ENCODE data around the gene EGFL7.

Gene EGFL7

DNA sequence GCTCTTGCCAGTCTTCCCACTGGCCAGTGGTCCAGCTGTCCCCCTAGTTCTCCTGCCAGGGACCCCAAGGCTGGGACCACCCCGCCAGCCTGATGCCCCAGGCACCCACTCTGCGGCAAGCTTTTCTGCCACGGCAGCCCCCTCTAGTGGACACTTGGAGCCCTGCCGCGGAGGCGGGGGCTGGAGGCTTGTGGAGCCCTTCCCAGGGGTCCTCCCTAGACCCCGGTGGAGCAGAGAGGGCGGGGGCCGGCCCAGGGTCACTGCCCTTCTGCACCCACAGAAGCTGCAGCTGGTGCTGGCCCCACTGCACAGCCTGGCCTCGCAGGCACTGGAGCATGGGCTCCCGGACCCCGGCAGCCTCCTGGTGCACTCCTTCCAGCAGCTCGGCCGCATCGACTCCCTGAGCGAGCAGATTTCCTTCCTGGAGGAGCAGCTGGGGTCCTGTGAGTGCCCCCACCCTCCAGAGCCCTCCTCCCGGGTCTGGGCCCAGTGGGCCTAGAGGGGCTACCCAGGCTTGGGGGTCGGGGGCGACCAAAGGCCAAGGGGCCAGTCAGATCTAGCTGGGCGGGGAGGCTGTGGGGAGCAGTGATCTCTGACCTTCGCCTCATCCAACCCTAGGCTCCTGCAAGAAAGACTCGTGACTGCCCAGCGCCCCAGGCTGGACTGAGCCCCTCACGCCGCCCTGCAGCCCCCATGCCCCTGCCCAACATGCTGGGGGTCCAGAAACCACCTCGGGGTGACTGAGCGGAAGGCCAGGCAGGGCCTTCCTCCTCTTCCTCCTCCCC is 9.1 kb downstream of the EGFL7 start:
- DNase-seq (ENCODE audit: extremely low read depth in 1 of 2, low read depth in 1 of 2), result peak in 1 of 2 donors; percentile 35

DNA sequence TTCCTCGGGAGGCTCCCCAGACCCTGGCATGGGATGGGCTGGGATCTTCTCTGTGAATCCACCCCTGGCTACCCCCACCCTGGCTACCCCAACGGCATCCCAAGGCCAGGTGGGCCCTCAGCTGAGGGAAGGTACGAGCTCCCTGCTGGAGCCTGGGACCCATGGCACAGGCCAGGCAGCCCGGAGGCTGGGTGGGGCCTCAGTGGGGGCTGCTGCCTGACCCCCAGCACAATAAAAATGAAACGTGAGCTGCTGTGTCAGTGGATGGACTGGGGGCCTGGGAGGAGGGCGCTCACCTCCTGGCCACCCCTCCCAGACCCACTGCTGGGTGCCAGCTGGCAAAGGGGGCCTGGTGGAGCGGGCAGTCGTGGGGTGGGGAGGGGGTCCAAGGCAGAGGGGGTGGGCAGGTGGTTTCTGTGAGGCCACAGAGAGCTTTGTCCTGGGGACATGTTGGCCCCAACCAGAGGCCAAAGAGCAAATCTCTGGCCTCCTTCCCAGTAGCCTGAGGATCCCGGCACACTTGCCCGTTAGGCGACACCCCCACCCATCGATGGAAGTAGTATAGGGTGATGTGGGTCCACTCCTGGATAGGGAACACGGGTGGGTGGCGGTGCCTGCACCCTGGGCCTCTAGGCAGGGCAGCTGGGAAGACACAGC is 9.8 kb downstream of the EGFL7 start:
- no peak for DNase-seq (ENCODE audit: extremely low read depth in 1 of 2, low read depth in 1 of 2)

- no peak for DNase-seq (ENCODE audit: extremely low read depth in 1 of 2, low read depth in 1 of 2)
Observed at GRCh38 chr9:136673088-136673974, 10.6 kb downstream of the EGFL7 start.

GRCh38 chr9:136673975-136674785 is 11.5 kb downstream of the EGFL7 start:
- DNase-seq (ENCODE audit: extremely low read depth in 1 of 2, low read depth in 1 of 2), result no peak

GRCh38 chr9:136674786-136675349 is 12.2 kb downstream of the EGFL7 start:
- no peak for DNase-seq (ENCODE audit: extremely low read depth in 1 of 2, low read depth in 1 of 2)

- DNase-seq (ENCODE audit: extremely low read depth in 1 of 2, low read depth in 1 of 2), result no peak
Observed at GRCh38 chr9:136675477-136676296, 13.0 kb downstream of the EGFL7 start.

DNA sequence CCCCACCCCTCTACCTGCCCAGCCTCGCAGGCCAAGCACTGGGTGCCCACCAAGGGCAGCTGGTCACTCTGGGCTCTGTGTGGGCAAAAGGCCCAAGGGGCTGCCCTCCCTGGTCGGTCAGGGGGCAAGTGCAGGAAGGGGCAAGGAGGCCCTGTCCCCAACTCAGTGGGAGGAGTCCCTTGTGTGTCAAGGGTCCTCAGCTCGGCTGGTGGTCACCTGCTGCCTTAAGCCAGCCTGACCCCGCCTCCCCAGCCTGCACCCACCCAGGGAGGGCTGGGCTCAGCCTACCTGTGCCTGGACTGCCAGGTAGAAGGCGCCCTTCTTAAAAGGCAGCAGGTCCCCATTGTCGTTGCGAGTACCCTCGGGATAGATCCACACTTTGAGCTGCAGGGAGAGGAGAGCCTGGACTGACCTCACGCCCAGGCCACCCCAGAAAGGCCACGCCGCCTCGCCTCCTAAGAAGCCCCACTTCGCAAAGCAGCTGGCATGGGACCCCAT is 13.6 kb downstream of the EGFL7 start:
- no peak for DNase-seq (ENCODE audit: extremely low read depth in 1 of 2, low read depth in 1 of 2)

DNA sequence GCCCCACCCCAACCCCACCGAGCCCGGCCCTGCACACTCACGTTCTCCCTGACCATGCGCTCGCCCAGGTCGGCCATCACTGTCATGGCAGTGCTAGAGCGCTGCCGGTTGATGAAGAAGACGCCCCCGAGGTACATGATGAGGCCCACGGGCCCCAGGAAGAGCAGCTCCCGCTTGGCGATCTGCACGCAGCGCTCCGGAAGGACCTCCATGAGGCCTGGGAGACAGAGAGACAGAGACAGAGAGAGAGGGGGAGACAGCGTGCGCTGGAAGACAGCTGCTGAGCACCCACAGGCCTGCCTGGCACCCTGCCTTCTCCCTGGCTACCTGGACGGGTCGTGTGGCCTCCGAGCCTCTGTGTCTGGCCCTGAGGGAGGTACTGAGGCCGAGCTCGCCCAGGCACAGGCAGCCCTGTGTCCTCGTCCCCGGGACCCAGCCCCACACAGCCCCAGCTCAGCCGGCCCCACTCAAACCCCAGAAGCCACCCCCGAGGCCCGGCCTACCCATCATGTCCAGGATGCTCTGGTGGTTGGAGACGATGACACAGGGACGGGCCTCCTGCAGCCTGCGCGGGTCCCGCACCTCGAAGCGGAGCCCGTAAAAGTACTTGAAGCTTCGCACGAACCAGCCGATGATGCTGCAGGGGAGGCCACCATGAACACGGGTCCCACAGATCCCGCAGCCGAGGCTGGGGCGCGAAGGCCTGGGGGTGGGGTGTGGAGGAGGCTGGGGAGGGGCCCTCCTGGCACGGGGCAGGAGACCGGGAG is 14.4 kb downstream of the EGFL7 start:
- DNase-seq (ENCODE audit: extremely low read depth in 1 of 2, low read depth in 1 of 2), result no peak

DNA sequence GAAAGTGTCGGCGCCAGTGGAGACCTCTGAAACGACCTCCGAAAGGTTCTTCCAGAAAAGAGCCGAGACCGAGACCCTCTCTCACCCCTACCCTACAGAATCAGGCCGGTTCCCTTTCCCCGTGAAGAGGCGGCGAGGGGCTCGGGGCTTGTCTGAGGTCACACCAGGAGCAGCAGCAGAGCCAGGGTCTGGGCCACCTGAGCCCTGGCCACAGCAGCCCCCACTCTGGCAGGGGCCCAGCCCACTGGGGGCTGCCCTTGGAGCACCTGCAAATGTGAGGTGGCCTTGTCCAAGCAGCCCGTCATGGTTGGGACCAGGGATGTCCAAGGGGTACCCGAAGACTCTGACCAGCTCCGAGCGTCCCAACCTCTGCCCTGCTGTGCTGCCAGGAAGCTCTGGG is 15.3 kb downstream of the EGFL7 start:
- no peak for DNase-seq (ENCODE audit: extremely low read depth in 1 of 2, low read depth in 1 of 2)

DNA sequence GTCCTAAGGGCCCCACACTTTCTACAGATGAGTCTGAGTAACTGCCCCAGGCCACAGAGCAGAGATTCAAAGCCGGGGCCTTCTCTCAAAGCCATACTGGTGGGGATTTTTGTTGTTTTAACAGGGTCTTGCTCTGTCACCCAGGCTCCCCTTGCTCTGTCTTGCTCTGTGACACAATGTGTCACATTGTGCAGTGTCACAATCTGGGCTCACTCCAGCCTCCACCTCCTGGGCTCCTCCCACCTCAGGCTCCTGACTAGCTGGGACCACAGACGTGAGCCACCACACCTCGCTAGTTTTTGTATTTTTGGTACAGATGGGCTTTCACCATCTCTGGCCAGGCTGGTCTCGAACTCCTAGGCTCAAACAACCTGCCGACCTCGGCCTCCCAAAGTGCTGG is 15.9 kb downstream of the EGFL7 start:
- no peak for DNase-seq (ENCODE audit: extremely low read depth in 1 of 2, low read depth in 1 of 2)

DNA sequence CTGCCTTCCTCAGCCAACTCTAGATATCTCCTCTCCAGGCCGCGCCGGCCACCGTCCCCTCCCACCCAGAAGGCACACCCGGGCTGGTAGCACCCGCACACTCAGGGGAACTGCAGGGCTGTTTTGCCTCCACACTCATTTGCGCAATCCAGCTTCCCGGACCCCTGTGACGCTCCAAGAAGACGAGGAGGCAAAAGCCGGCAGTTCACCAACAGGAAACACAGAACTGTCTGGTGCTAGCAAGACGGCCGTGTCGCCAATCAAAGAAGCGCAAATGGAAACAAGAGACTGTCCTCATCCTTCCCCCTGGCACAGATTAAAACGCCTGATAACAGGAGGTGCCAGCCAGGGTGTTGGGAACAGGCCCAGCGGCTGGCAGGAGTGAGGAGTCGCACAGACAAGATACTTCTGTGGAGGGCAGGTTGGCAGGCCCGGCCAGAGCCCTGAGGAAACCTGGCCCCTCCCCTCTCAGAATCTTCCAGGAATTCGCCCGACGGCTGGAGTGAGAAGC is 16.8 kb downstream of the EGFL7 start:
- DNase-seq (ENCODE audit: extremely low read depth in 1 of 2, low read depth in 1 of 2), result no peak

DNA sequence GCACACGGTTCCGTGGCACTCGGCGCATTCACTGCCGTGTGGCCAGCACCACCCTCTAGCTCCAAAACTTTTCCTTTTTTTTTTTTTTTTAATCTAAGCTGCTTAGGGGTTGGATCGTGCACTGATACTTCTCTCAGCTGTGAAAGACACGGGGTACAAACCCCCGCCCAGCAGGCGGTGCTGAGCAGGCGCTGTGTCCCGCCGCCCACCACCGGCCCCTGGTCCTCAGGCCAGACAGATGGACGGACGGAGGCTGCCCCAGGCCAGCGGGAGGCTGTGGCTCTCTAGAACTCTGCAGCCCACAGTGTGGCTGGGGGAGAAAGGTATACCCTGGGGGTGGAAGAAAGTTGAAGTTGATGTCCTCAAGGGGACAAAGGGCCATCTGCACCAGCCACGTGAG is 18.3 kb downstream of the EGFL7 start:
- DNase-seq (ENCODE audit: extremely low read depth in 1 of 2, low read depth in 1 of 2), result no peak

GRCh38 chr9:136681945-136682699 is 19.4 kb downstream of the EGFL7 start:
- DNase-seq (ENCODE audit: extremely low read depth in 1 of 2, low read depth in 1 of 2), result no peak

- no peak for DNase-seq (ENCODE audit: extremely low read depth in 1 of 2, low read depth in 1 of 2)
Observed at GRCh38 chr9:136682710-136683109, 20.0 kb downstream of the EGFL7 start.

GRCh38 chr9:136683173-136683745 is 20.5 kb downstream of the EGFL7 start:
- DNase-seq (ENCODE audit: extremely low read depth in 1 of 2, low read depth in 1 of 2), result no peak

DNA sequence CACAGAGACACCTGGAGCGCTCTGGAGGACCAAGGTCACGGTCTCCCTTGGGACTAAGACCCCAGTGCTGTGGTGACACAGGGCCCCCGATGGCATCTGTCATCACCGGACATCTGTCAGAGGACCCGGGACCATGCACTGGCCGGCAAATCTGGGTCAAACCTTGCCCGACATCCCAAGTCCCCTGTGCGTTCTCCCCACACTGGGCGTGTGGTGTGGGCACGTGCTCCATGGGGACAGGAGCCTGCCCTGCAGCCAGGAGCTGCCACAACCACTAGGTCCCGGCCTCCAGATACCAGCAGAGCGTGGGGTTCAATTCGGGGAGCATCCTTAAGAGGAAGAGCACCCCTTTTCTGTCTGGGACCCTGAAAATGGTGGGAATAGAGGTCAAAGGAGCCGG is 21.0 kb downstream of the EGFL7 start:
- DNase-seq (ENCODE audit: extremely low read depth in 1 of 2, low read depth in 1 of 2), result no peak

DNA sequence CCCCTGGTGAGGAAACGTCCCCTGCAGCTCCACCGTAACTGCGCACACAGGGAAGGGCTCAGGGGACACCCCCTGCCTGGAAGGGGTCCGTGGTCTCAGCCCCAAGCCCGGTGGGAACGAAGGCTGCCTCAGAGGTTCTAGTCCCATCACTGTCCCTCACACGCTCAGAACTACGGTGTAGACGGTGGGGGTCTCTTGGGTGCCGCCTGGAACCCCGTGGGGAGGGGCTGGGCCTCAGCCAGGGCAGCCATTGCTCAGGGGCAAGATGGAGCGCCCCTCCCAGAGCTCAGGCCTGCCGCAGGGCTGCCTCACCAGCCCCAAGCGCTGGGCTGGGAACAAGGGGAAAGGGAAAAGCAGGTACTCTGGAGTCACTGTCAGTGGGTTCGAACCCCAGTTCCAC is 21.6 kb downstream of the EGFL7 start:
- DNase-seq (ENCODE audit: extremely low read depth in 1 of 2, low read depth in 1 of 2), result no peak

Data from activated CD8-positive, alpha-beta memory T cell treated with anti-CD3 and anti-CD28 coated beads for 1 hour (primary cell).